ENCODE data around the gene CCDC68. TPM values are rescaled to one million over a fixed set of nuclear protein-coding genes. Genes with fewer than 3 reads are reported as not detected.

CCDC68 gene
- total RNA-seq, 2 experiments from 2014 or later: not detected

- TF ChIP-seq CTCF (IDR thresholded peaks at IDR 0.05): no peak
- Mint-ChIP-seq H3K4me1 (ENCODE audit: low read depth) (peaks cover 13% of the 10 kb centered on the region), H3K9me3 (no peaks in the 10 kb centered on the region), H3K27me3 (peaks cover 5% of the 10 kb centered on the region), H3K27ac (no peak overlapping the region), H3K4me3 (no peak overlapping the region), H3K36me3 (ENCODE audit: low read depth) (no peaks in the 10 kb centered on the region)
- no peak for ATAC-seq
- DNase-seq: no peak
- ChIA-PET CTCF (no interaction called here), POLR2A (no interaction called here)
- intact Hi-C loops (cut with micrococcal nuclease): loop anchor here (10.0 kb wide), 1 partner anchor 244 kb away; no protein-coding TSS in a partner anchor
Observed at GRCh38 chr18:54948350-54948837, 10.9 kb downstream of the CCDC68 start.

- Mint-ChIP-seq H3K4me1 (ENCODE audit: low read depth) (peaks cover 13% of the 10 kb centered on the region), H3K36me3 (ENCODE audit: low read depth) (no peaks in the 10 kb centered on the region), H3K4me3 (no peak overlapping the region), H3K9me3 (no peaks in the 10 kb centered on the region), H3K27ac (no peak overlapping the region), H3K27me3 (peaks cover 5% of the 10 kb centered on the region)
- intact Hi-C loops (cut with micrococcal nuclease): loop anchor here (10.0 kb wide), 1 partner anchor 242 kb away; no protein-coding TSS in a partner anchor
- ATAC-seq (no peak), DNase-seq (no peak)
- ChIA-PET POLR2A (no interaction called here), CTCF (interaction anchor here (0.9 kb wide), 1 partner anchor 37 kb away, joined by 3 read pairs; no protein-coding TSS in a partner anchor)
- no peak for TF ChIP-seq CTCF (IDR thresholded peaks at IDR 0.05)
Observed at GRCh38 chr18:54947091-54947490, 12.2 kb downstream of the CCDC68 start.

GRCh38 chr18:54946149-54946581 lies 13.1 kb downstream of the CCDC68 start:
- no peaks in the 10 kb centered on the region for H3K9me3 Mint-ChIP-seq
- DNase-seq: peak; percentile 16
- H3K27me3 Mint-ChIP-seq: peaks cover 2% of the 10 kb centered on the region
- H3K36me3 Mint-ChIP-seq (ENCODE audit: low read depth): no peaks in the 10 kb centered on the region
- peak; percentile 81 for ATAC-seq
- intact Hi-C loops (cut with micrococcal nuclease): loop anchor here (10.0 kb wide), 1 partner anchor 241 kb away; no protein-coding TSS in a partner anchor
- H3K4me3 Mint-ChIP-seq: peak overlapping the region; percentile 71
- TF ChIP-seq CTCF (IDR thresholded peaks at IDR 0.05): no peak
- peaks cover 13% of the 10 kb centered on the region for H3K4me1 Mint-ChIP-seq (ENCODE audit: low read depth)
- CTCF ChIA-PET: no interaction called here
- POLR2A ChIA-PET: no interaction called here
- H3K27ac Mint-ChIP-seq: peak overlapping the region; percentile 70

GRCh38 chr18:54945576-54946125 lies 13.6 kb downstream of the CCDC68 start:
- ATAC-seq (no peak), DNase-seq (no peak)
- H3K27ac Mint-ChIP-seq: peak overlapping the region; percentile 70
- H3K27me3 Mint-ChIP-seq: peaks cover 2% of the 10 kb centered on the region
- POLR2A ChIA-PET: no interaction called here
- H3K36me3 Mint-ChIP-seq (ENCODE audit: low read depth): no peaks in the 10 kb centered on the region
- CTCF ChIA-PET: no interaction called here
- H3K4me3 Mint-ChIP-seq: peak overlapping the region; percentile 71
- intact Hi-C loops (cut with micrococcal nuclease): loop anchor here (10.0 kb wide), 1 partner anchor 241 kb away; no protein-coding TSS in a partner anchor
- no peak for TF ChIP-seq CTCF (IDR thresholded peaks at IDR 0.05)
- H3K4me1 Mint-ChIP-seq (ENCODE audit: low read depth): peaks cover 13% of the 10 kb centered on the region
- no peaks in the 10 kb centered on the region for H3K9me3 Mint-ChIP-seq

GRCh38 chr18:54942569-54942968 lies 16.7 kb downstream of the CCDC68 start:
- H3K27me3 Mint-ChIP-seq: no peaks in the 10 kb centered on the region
- ChIA-PET CTCF (no interaction called here), POLR2A (no interaction called here)
- H3K36me3 Mint-ChIP-seq (ENCODE audit: low read depth): no peaks in the 10 kb centered on the region
- no peak overlapping the region for H3K27ac Mint-ChIP-seq
- no peak overlapping the region for H3K4me3 Mint-ChIP-seq
- ATAC-seq: no peak
- TF ChIP-seq CTCF (IDR thresholded peaks at IDR 0.05): no peak
- H3K4me1 Mint-ChIP-seq (ENCODE audit: low read depth): peaks cover 13% of the 10 kb centered on the region
- intact Hi-C loops (cut with micrococcal nuclease): loop anchor here (10.0 kb wide), 1 partner anchor 238 kb away; no protein-coding TSS in a partner anchor
- no peaks in the 10 kb centered on the region for H3K9me3 Mint-ChIP-seq
- no peak for DNase-seq
